HepG2 (cell line): ENCODE results near the gene ALOX5AP. TPM values are rescaled to one million over a fixed set of nuclear protein-coding genes. Genes with fewer than 3 reads are reported as not detected.
A peak's percentile ranks its signal among the peaks of the same experiment; 100 is the strongest.

Source experiments
- DMAP1 ChIP-seq: IDR thresholded peaks from 2 replicates; pipeline ENCODE4 v1.6.1; 2016
- HNF4A ChIP-seq: sonication (generic); formaldehyde crosslinking; IDR thresholded peaks from 2 replicates; pipeline ENCODE4 v1.4.0; 2020; ENCODE audit warnings: missing genetic modification reagents
- JUND ChIP-seq: sonication (generic); formaldehyde crosslinking; IDR thresholded peaks from 2 replicates; pipeline ENCODE4 v1.8.0; 2022; ENCODE audit warnings: mild to moderate bottlenecking, missing genetic modification reagents
- KDM1A ChIP-seq: IDR thresholded peaks from 2 replicates; pipeline ENCODE4 v1.6.1; 2016; ENCODE audit warnings: missing compliant biosample characterization
- PHF21A ChIP-seq: sonication (generic); formaldehyde crosslinking; IDR thresholded peaks from 2 replicates; pipeline ENCODE4 v1.5.0; 2020; ENCODE audit warnings: mild to moderate bottlenecking, missing genetic modification reagents
- POGK ChIP-seq: sonication (generic); formaldehyde crosslinking; conservative IDR thresholded peaks from 2 replicates; pipeline ENCODE4 v1.8.0; 2022; ENCODE audit warnings: mild to moderate bottlenecking, moderate library complexity, missing genetic modification reagents
- SIX4 ChIP-seq: sonication (generic); formaldehyde crosslinking; IDR thresholded peaks from 2 replicates; pipeline ENCODE4 v1.4.0; 2020; ENCODE audit warnings: missing genetic modification reagents
- SP2 ChIP-seq: sonication (generic); formaldehyde crosslinking; IDR thresholded peaks from 2 replicates; pipeline ENCODE4 v1.5.1; 2020; ENCODE audit warnings: mild to moderate bottlenecking, missing genetic modification reagents
- TBX2 ChIP-seq: sonication (generic); formaldehyde crosslinking; IDR thresholded peaks from 2 replicates; pipeline ENCODE4 v1.5.0; 2020; ENCODE audit warnings: missing genetic modification reagents, mild to moderate bottlenecking, borderline replicate concordance
- USF2 ChIP-seq, 2 experiments: sonication (generic) in 1 of 2; formaldehyde crosslinking in 1 of 2; IDR thresholded peaks; 2 replicates each; pipeline versions ENCODE4 v1.5.1 to v1.6.1; 2011 to 2020; ENCODE audit warnings: borderline replicate concordance in 1 of 2, low read depth in 1 of 2, low read length in 1 of 2, mild to moderate bottlenecking in 1 of 2, missing genetic modification reagents in 1 of 2, moderate library complexity in 1 of 2
- ZBTB4 ChIP-seq: sonication (generic); formaldehyde crosslinking; IDR thresholded peaks from 2 replicates; pipeline ENCODE4 v1.4.0; 2020; ENCODE audit warnings: missing genetic modification reagents, mild to moderate bottlenecking, borderline replicate concordance
- ZMAT3 ChIP-seq: sonication (generic); formaldehyde crosslinking; conservative IDR thresholded peaks from 2 replicates; pipeline ENCODE4 v1.7.0; 2021; ENCODE audit warnings: missing genetic modification reagents
- ZNF546 ChIP-seq: sonication (generic); formaldehyde crosslinking; conservative IDR thresholded peaks from 2 replicates; pipeline ENCODE4 v1.8.1; 2023; ENCODE audit warnings: mild to moderate bottlenecking, missing genetic modification reagents
- polyA plus RNA-seq, 8 experiments: library from polyadenylated mRNA; depleted of rRNA in 3 of 8; stranded (reverse) in 7 of 8; unstranded in 1 of 8; fragments of >200 nt; fragmentation: Illumina TruSeq in 4 of 8; extraction: Trizol in 4 of 8; gene quantifications; 2 replicates each; pipeline versions ENCODE4 v1.2.1 to v1.2.3, GENCODE V29; 2011 to 2016; ENCODE audit warnings: low read depth in 4 of 8, missing spikeins in 1 of 8, mixed read lengths in 1 of 8; ENCODE audit not compliant: insufficient read depth in 1 of 8
- total RNA-seq, 5 experiments: library from RNA; depleted of rRNA; stranded (reverse); fragments of >200 nt; fragmentation: Illumina TruSeq; extraction: Trizol; gene quantifications; 2 replicates each; pipeline ENCODE4 v1.2.3, GENCODE V29; 2016; ENCODE audit warnings: low read depth in 1 of 5
- TF ChIP-seq, protein P1 (sequence below): IDR thresholded peaks from 2 replicates; pipeline ENCODE4 v1.4.0; 2020; ENCODE audit warnings: mild to moderate bottlenecking, missing genetic modification reagents
- TF ChIP-seq, protein P2 (sequence below): sonication (generic); formaldehyde crosslinking; IDR thresholded peaks from 2 replicates; pipeline ENCODE4 v1.5.0; 2020; ENCODE audit warnings: missing genetic modification reagents, mild to moderate bottlenecking, borderline replicate concordance

The ALOX5AP gene
- total and polyA plus RNA-seq, 2 of the 13 experiments (the other 11 are each of a cell fraction or from before 2014, with no cell fraction given): 0.97 to 1.2 TPM

DNA sequence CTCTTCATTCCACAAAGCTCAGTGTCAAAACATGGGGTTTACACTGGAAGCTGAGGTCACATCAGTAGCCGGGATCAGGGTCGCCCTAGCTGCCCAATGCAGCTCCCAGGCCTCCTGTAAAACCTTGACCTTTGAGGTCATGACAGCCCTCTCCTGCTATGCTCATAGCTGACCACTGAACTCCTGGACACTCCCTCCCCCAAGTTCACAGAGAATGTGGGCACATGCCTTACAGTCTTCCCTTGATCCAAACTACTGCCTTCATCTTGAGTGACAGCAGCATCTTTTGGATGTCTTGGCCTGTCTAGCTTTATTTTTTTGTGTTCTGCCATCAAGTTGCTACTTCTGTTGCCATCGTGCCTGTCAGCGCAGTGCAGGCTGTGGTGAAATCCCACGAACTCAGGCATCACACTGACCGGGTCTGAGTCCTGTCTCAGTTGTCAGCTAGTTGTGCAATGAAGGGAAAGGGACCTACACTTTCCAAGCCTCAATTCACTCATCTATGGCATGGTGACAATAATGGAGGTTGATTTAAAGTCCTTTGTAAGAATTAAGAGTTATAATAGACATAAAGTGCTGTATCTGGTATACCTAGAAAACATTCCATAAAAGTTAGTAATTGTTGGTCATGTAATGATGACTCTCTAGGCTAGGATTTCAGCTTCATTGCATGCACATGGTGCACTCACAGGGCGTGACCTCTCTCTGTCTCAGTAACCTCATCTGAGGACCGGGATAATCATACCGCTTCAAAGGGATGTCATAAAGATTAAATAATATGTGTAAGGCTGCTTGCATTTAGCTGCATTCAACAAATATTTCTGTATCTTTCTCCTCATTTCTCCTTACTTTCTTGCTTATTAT is 16.4 kb upstream of the ALOX5AP start (continued):
- TF ChIP-seq, protein P1, sequence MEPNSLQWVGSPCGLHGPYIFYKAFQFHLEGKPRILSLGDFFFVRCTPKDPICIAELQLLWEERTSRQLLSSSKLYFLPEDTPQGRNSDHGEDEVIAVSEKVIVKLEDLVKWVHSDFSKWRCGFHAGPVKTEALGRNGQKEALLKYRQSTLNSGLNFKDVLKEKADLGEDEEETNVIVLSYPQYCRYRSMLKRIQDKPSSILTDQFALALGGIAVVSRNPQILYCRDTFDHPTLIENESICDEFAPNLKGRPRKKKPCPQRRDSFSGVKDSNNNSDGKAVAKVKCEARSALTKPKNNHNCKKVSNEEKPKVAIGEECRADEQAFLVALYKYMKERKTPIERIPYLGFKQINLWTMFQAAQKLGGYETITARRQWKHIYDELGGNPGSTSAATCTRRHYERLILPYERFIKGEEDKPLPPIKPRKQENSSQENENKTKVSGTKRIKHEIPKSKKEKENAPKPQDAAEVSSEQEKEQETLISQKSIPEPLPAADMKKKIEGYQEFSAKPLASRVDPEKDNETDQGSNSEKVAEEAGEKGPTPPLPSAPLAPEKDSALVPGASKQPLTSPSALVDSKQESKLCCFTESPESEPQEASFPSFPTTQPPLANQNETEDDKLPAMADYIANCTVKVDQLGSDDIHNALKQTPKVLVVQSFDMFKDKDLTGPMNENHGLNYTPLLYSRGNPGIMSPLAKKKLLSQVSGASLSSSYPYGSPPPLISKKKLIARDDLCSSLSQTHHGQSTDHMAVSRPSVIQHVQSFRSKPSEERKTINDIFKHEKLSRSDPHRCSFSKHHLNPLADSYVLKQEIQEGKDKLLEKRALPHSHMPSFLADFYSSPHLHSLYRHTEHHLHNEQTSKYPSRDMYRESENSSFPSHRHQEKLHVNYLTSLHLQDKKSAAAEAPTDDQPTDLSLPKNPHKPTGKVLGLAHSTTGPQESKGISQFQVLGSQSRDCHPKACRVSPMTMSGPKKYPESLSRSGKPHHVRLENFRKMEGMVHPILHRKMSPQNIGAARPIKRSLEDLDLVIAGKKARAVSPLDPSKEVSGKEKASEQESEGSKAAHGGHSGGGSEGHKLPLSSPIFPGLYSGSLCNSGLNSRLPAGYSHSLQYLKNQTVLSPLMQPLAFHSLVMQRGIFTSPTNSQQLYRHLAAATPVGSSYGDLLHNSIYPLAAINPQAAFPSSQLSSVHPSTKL (CRISPR knock-in tag): 0 out of 2 replicates have a peak, but pooled peaks have one; percentile 26
- TF ChIP-seq SP2 (CRISPR knock-in tag) (no peak), ZMAT3 (CRISPR knock-in tag) (no peak), HNF4A (peak; percentile 53), TBX2 (no peak), DMAP1 (CRISPR knock-in tag) (no peak), ZBTB4 (CRISPR knock-in tag) (no peak), SIX4 (CRISPR knock-in tag) (no peak), KDM1A (CRISPR knock-in tag) (no peak), JUND (no peak), POGK (CRISPR knock-in tag) (no peak), PHF21A (CRISPR knock-in tag) (0 out of 2 replicates have a peak, but pooled peaks have one; percentile 28), USF2 (IDR thresholded peaks at IDR 0.05; ENCODE audit: low read depth, low read length) (no peak), USF2 (CRISPR knock-in tag; IDR thresholded peaks at IDR 0.05; ENCODE audit: borderline replicate concordance) (no peak), ZNF546 (CRISPR knock-in tag) (no peak)
- TF ChIP-seq, protein P2, sequence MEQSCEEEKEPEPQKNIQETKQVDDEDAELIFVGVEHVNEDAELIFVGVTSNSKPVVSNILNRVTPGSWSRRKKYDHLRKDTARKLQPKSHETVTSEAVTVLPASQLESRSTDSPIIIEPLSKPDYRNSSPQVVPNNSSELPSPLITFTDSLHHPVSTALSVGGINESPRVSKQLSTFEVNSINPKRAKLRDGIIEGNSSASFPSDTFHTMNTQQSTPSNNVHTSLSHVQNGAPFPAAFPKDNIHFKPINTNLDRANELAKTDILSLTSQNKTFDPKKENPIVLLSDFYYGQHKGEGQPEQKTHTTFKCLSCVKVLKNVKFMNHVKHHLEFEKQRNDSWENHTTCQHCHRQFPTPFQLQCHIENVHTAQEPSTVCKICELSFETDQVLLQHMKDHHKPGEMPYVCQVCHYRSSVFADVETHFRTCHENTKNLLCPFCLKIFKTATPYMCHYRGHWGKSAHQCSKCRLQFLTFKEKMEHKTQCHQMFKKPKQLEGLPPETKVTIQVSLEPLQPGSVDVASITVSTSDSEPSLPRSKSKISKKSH (CRISPR knock-in tag): no peak
